Skin epidermis (tissue), 12 donors: ENCODE measurements around the gene YBX1.
"Not testable (repeated sequence)": the region's sequence is repeated elsewhere in the genome, so short reads cannot be mapped to it uniquely, and the experiment has no call there.

Experiments
- H3K27ac ChIP-seq, 21 experiments: fragments of 200-600 bp; sonication (generic) in 11 of 21; one replicate each; pipeline ENCODE4 v1.5.0; 2020; ENCODE audit warnings: mild to moderate bottlenecking in 3 of 21, inconsistent platforms in 2 of 21, moderate library complexity in 2 of 21
- H3K4me3 ChIP-seq, 7 experiments: fragments of 200-600 bp; sonication (generic) in 2 of 7; one replicate each; pipeline ENCODE4 v1.5.0; 2020; ENCODE audit warnings: inconsistent platforms in 2 of 7, mild to moderate bottlenecking in 2 of 7, moderate library complexity in 1 of 7

Gene YBX1

GRCh38 chr1:42684139-42684538 lies 1.9 kb downstream of the YBX1 start:
- peak overlapping the region; percentile 64 to 98 (median 90) for H3K4me3 ChIP-seq
- peak overlapping the region in 2 of 21 experiments; percentile 96 to 97 for H3K27ac ChIP-seq

GRCh38 chr1:42686418-42686817 lies 4.2 kb downstream of the YBX1 start:
- no peak overlapping the region for H3K4me3 ChIP-seq
- H3K27ac ChIP-seq = no peak overlapping the region

GRCh38 chr1:42689912-42690311 lies 7.7 kb downstream of the YBX1 start:
- Histone ChIP-seq H3K4me3 (no peak overlapping the region), H3K27ac (no peak overlapping the region)

GRCh38 chr1:42690477-42691156 lies 8.4 kb downstream of the YBX1 start:
- H3K4me3 ChIP-seq = no peak overlapping the region
- no peak overlapping the region for H3K27ac ChIP-seq

- H3K4me3 ChIP-seq = no peak overlapping the region
- H3K27ac ChIP-seq = no peak overlapping the region
These were observed 8.9 kb downstream of the YBX1 start for GRCh38 chr1:42691157-42691498.

GRCh38 chr1:42692461-42692860 lies 10.2 kb downstream of the YBX1 start:
- no peak overlapping the region for H3K27ac ChIP-seq
- H3K4me3 ChIP-seq = no peak overlapping the region

GRCh38 chr1:42692911-42693310 lies 10.7 kb downstream of the YBX1 start:
- Histone ChIP-seq H3K4me3 (no peak overlapping the region), H3K27ac (no peak overlapping the region)

GRCh38 chr1:42698081-42698813 lies 16.0 kb downstream of the YBX1 start:
- H3K27ac ChIP-seq = no peak overlapping the region
- no peak overlapping the region for H3K4me3 ChIP-seq

- no peak overlapping the region for H3K27ac ChIP-seq
These were observed 17.8 kb downstream of the YBX1 start for GRCh38 chr1:42700006-42700405.

GRCh38 chr1:42703888-42704464 lies 21.8 kb downstream of the YBX1 start:
- H3K27ac ChIP-seq = no peak overlapping the region
- no peak overlapping the region for H3K4me3 ChIP-seq

More at GRCh38 chr1:42700006-42700405, 17.8 kb downstream of the YBX1 start:
- H3K4me3 ChIP-seq = no peak overlapping the region

GRCh38 chr1:42712808-42713207 lies 30.6 kb downstream of the YBX1 start:
- H3K4me3 ChIP-seq, H3K27ac ChIP-seq: not testable (repeated sequence)

- H3K4me3 ChIP-seq = no peak overlapping the region
- no peak overlapping the region for H3K27ac ChIP-seq
These were observed 31.1 kb downstream of the YBX1 start for GRCh38 chr1:42713293-42713692.

- not testable (repeated sequence) for H3K4me3 ChIP-seq, H3K27ac ChIP-seq
These were observed 32.2 kb downstream of the YBX1 start for GRCh38 chr1:42714441-42714840.

- H3K4me3 ChIP-seq = no peak overlapping the region
- no peak overlapping the region for H3K27ac ChIP-seq
These were observed 38.6 kb downstream of the YBX1 start for GRCh38 chr1:42720868-42721267.

GRCh38 chr1:42721926-42722325 lies 39.7 kb downstream of the YBX1 start:
- Histone ChIP-seq H3K4me3 (no peak overlapping the region), H3K27ac (no peak overlapping the region)

- not testable (repeated sequence) for H3K4me3 ChIP-seq, H3K27ac ChIP-seq
These were observed 40.2 kb downstream of the YBX1 start for GRCh38 chr1:42722403-42722802.

- no peak overlapping the region for H3K27ac ChIP-seq
- H3K4me3 ChIP-seq = no peak overlapping the region
These were observed 41.3 kb downstream of the YBX1 start for GRCh38 chr1:42723511-42723910.

- not testable (repeated sequence) for H3K4me3 ChIP-seq, H3K27ac ChIP-seq
These were observed 43.6 kb downstream of the YBX1 start for GRCh38 chr1:42725820-42726219.

- H3K4me3 ChIP-seq = no peak overlapping the region
- no peak overlapping the region for H3K27ac ChIP-seq
These were observed 47.8 kb downstream of the YBX1 start for GRCh38 chr1:42730002-42730401.

GRCh38 chr1:42730988-42731387 lies 48.8 kb downstream of the YBX1 start:
- H3K4me3 ChIP-seq = no peak overlapping the region
- H3K27ac ChIP-seq = no peak overlapping the region

GRCh38 chr1:42731585-42731984 lies 49.4 kb downstream of the YBX1 start:
- H3K27ac ChIP-seq = no peak overlapping the region
- H3K4me3 ChIP-seq = no peak overlapping the region
